ENCODE measurements around the gene OSR1. TPM values are rescaled to one million over a fixed set of nuclear protein-coding genes. Genes with fewer than 3 reads are reported as not detected.

OSR1 gene
- total RNA-seq, 2 experiments from 2014 or later = not detected

DNA sequence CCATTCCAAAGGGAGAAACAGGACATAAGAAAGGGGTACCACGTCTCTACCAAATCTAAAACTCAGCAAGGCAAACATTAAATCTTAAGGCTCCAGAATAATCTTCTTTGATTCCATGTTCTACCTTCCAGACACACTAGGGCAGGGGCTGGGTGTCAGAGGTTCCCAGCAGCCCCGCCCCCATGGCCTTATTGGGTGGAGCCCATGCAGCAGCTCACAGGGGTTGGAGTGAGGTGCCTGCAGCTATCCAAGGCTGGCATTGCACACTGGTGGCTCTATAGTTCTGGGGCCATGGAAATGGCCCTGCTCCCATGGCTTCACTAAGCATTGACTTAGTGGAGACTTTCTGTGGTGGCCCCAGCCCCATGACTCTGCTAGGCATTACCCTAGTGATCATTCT lies 14.9 kb upstream of the OSR1 start:
- BruUV-seq (replicated peaks) = no TSS peak
- intact Hi-C loops (cut with micrococcal nuclease; ENCODE audit: unreplicated experiment) = no loop called here
- ChIA-PET CTCF (ENCODE audit: unreplicated experiment) (no interaction called here), POLR2A (interaction anchor here (0.7 kb wide), 1 partner anchor 42 kb away, joined by 3 read pairs; no protein-coding TSS in a partner anchor)
- Histone ChIP-seq H3K36me3 (ENCODE audit: insufficient read depth, low read length) (no peaks in the 10 kb centered on the region), H3K4me2 (ENCODE audit: low read length) (no peak overlapping the region), H3K9me3 (ENCODE audit: low read length) (no peaks in the 10 kb centered on the region), H3K4me3 (ENCODE audit: low read depth, low read length, poor library complexity, severe bottlenecking) (no peak overlapping the region), H2AFZ (ENCODE audit: low read length) (no peak overlapping the region), H3K4me1 (ENCODE audit: insufficient read depth, low read length, poor library complexity, severe bottlenecking) (no peaks in the 10 kb centered on the region), H3K79me2 (ENCODE audit: insufficient read depth, low read depth, low read length) (no peaks in the 10 kb centered on the region), H3K27ac (ENCODE audit: low read depth, low read length, poor library complexity, severe bottlenecking) (no peak overlapping the region), H3K9me2 (ENCODE audit: insufficient read depth, low read length) (no peaks in the 10 kb centered on the region), H4K20me1 (ENCODE audit: insufficient read depth, low read length) (no peaks in the 10 kb centered on the region)
- no peak for DNase-seq (ENCODE audit: low spot score)
- TF ChIP-seq EZH2phosphoT487 (IDR thresholded peaks at IDR 0.05; ENCODE audit: borderline replicate concordance, low read depth, low read length) = no peak
- TF ChIP-seq, protein P1, sequence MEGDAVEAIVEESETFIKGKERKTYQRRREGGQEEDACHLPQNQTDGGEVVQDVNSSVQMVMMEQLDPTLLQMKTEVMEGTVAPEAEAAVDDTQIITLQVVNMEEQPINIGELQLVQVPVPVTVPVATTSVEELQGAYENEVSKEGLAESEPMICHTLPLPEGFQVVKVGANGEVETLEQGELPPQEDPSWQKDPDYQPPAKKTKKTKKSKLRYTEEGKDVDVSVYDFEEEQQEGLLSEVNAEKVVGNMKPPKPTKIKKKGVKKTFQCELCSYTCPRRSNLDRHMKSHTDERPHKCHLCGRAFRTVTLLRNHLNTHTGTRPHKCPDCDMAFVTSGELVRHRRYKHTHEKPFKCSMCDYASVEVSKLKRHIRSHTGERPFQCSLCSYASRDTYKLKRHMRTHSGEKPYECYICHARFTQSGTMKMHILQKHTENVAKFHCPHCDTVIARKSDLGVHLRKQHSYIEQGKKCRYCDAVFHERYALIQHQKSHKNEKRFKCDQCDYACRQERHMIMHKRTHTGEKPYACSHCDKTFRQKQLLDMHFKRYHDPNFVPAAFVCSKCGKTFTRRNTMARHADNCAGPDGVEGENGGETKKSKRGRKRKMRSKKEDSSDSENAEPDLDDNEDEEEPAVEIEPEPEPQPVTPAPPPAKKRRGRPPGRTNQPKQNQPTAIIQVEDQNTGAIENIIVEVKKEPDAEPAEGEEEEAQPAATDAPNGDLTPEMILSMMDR (conservative IDR thresholded peaks at IDR 0.05; ENCODE audit: low read length) = no peak

DNA sequence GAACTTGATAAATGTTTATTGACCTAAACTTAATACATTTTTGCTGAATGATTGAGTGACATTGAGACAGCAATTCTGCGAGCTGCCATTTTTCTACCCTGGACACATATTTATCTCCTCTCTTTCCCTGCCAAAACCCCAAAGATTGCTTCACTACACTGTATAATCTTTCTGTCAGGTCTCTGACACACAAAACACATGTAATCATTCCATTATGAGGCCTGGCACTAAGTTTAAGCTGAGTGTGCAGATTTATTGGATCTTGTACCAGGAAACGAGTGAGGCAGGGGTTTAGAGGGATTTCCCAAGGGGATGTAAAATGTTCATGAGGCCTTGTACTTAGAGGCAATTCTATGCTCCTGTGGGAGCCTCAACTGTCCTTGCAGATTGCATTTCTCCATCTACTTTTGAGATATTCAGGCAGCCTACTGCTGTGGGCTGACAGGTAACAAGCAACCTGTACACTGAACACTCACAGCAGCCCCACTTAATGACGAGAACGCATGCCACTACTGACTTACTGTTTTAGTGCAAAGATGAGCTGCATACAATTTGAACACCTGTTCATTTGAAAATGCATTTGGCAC lies 13.7 kb upstream of the OSR1 start:
- H2AFZ ChIP-seq (ENCODE audit: low read length) = no peak overlapping the region

More for the DNA sequence above, 13.7 kb upstream of the OSR1 start:
- no peaks in the 10 kb centered on the region for H3K36me3 ChIP-seq (ENCODE audit: insufficient read depth, low read length)
- no peaks in the 10 kb centered on the region for H3K9me3 ChIP-seq (ENCODE audit: low read length)
- no peak for DNase-seq (ENCODE audit: low spot score)
- no peak for TF ChIP-seq EZH2phosphoT487 (IDR thresholded peaks at IDR 0.05; ENCODE audit: borderline replicate concordance, low read depth, low read length)
- TF ChIP-seq, protein P1 (conservative IDR thresholded peaks at IDR 0.05; ENCODE audit: low read length) = no peak
- POLR2A ChIA-PET = no interaction called here
- CTCF ChIA-PET (ENCODE audit: unreplicated experiment) = no interaction called here
- no peaks in the 10 kb centered on the region for H3K9me2 ChIP-seq (ENCODE audit: insufficient read depth, low read length)
- no peaks in the 10 kb centered on the region for H3K4me1 ChIP-seq (ENCODE audit: insufficient read depth, low read length, poor library complexity, severe bottlenecking)
- no peak overlapping the region for H3K4me3 ChIP-seq (ENCODE audit: low read depth, low read length, poor library complexity, severe bottlenecking)
- no TSS peak for BruUV-seq (replicated peaks)
- no peaks in the 10 kb centered on the region for H3K79me2 ChIP-seq (ENCODE audit: insufficient read depth, low read depth, low read length)
- H4K20me1 ChIP-seq (ENCODE audit: insufficient read depth, low read length) = no peaks in the 10 kb centered on the region
- intact Hi-C loops (cut with micrococcal nuclease; ENCODE audit: unreplicated experiment) = no loop called here
- no peak overlapping the region for H3K4me2 ChIP-seq (ENCODE audit: low read length)
- H3K27ac ChIP-seq (ENCODE audit: low read depth, low read length, poor library complexity, severe bottlenecking) = no peak overlapping the region
